WTC11 (cell line): ENCODE results near the gene TMEM236.

Experiments
- ATF3 ChIP-seq: sonication (generic); formaldehyde crosslinking; conservative IDR thresholded peaks from 2 replicates; pipeline ENCODE4 v1.8.1; 2022; ENCODE audit warnings: mild to moderate bottlenecking, missing genetic modification reagents
- CTCF ChIP-seq: fragments of 200-600 bp; IDR thresholded peaks from 2 replicates; pipeline ENCODE4 v1.8.0; 2022; ENCODE audit warnings: antibody characterized with exemption
- ELF4 ChIP-seq: sonication (generic); formaldehyde crosslinking; IDR thresholded peaks from 2 replicates; pipeline ENCODE4 v1.8.1; 2022; ENCODE audit warnings: low read depth, mild to moderate bottlenecking, moderate library complexity, missing genetic modification reagents
- ESRRA ChIP-seq: sonication (generic); formaldehyde crosslinking; IDR thresholded peaks from 2 replicates; pipeline ENCODE4 v1.8.1; 2022; ENCODE audit warnings: mild to moderate bottlenecking, missing genetic modification reagents, borderline replicate concordance
- FOXP4 ChIP-seq: sonication (generic); formaldehyde crosslinking; IDR thresholded peaks from 2 replicates; pipeline ENCODE4 v1.8.0; 2022; ENCODE audit warnings: mild to moderate bottlenecking, missing genetic modification reagents
- IRF2 ChIP-seq: sonication (generic); formaldehyde crosslinking; IDR thresholded peaks from 2 replicates; pipeline ENCODE4 v1.8.0; 2022; ENCODE audit warnings: low read depth, missing genetic modification reagents, borderline replicate concordance
- ZNF138 ChIP-seq: sonication (generic); formaldehyde crosslinking; conservative IDR thresholded peaks from 2 replicates; pipeline ENCODE4 v1.8.1; 2022; ENCODE audit warnings: mild to moderate bottlenecking, moderate library complexity, missing genetic modification reagents

- no peak for TF ChIP-seq ESRRA (CRISPR knock-in tag)
- no peak for TF ChIP-seq ZNF138 (CRISPR knock-in tag)
- TF ChIP-seq ELF4: no peak
- no peak for TF ChIP-seq FOXP4 (CRISPR knock-in tag)
- no peak for TF ChIP-seq CTCF
- TF ChIP-seq IRF2 (CRISPR knock-in tag): no peak
- TF ChIP-seq ATF3 (CRISPR knock-in tag): no peak
Measured at GRCh38 chr10:17729630-17730029, 22.4 kb upstream of the TMEM236 start.
